Activated CD8-positive, alpha-beta memory T cell treated with anti-CD3 and anti-CD28 coated beads for 1 hour (primary cell): ENCODE results near the gene SLX9.

Experiments used
- DNase-seq, 2 donors: peaks; one replicate each; pipeline ENCODE4 v3.0.0-alpha.2; 2020; ENCODE audit warnings: low read depth in 1 of 2; ENCODE audit errors: extremely low read depth in 1 of 2

SLX9 gene

GRCh38 chr21:44957047-44957831, 17.4 kb downstream of the SLX9 start:
- no peak for DNase-seq

GRCh38 chr21:44957901-44958451, 18.1 kb downstream of the SLX9 start:
- DNase-seq, result no peak

- no peak for DNase-seq
Measured at GRCh38 chr21:44958471-44959191, 18.8 kb downstream of the SLX9 start.

GRCh38 chr21:44959376-44960091, 19.7 kb downstream of the SLX9 start:
- no peak for DNase-seq

GRCh38 chr21:44960141-44961092, 20.6 kb downstream of the SLX9 start:
- DNase-seq, result no peak

GRCh38 chr21:44962403-44962966, 22.7 kb downstream of the SLX9 start:
- no peak for DNase-seq

- DNase-seq, result no peak
Measured at GRCh38 chr21:44964381-44964780, 24.6 kb downstream of the SLX9 start.

- DNase-seq, result no peak
Measured at GRCh38 chr21:44965251-44966022, 25.6 kb downstream of the SLX9 start.

GRCh38 chr21:44966135-44967081, 26.6 kb downstream of the SLX9 start:
- no peak for DNase-seq

GRCh38 chr21:44967082-44968047, 27.5 kb downstream of the SLX9 start:
- no peak for DNase-seq

- DNase-seq, result no peak
Measured at GRCh38 chr21:44969066-44969670, 29.3 kb downstream of the SLX9 start.

- no peak for DNase-seq
Measured at GRCh38 chr21:44969931-44970755, 30.3 kb downstream of the SLX9 start.

- DNase-seq, result no peak
Measured at GRCh38 chr21:44970766-44971671, 31.2 kb downstream of the SLX9 start.

GRCh38 chr21:44971672-44971995, 31.8 kb downstream of the SLX9 start:
- DNase-seq, result no peak

GRCh38 chr21:44972301-44972814, 32.5 kb downstream of the SLX9 start:
- DNase-seq, result no peak
